ENCODE data around the gene GDPGP1.

The GDPGP1 gene

DNA sequence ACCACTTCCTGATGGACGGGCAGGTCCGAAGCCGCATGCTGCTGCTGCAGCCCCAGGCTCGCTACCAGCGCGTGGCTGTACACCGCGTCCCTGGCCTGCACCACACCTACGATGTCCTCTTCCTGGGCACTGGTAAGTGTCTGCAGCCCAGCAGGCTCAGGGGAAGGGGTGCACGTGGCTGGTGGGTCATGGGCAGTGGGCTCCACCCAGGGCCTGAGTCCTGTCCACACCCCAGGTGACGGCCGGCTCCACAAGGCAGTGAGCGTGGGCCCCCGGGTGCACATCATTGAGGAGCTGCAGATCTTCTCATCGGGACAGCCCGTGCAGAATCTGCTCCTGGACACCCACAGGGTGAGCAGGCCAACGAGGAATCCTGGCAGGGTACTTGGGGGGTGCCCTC, 9.0 kb upstream of the GDPGP1 start:
- DNase-seq (ENCODE audit: insufficient read length, low spot score) (no peak), FAIRE-seq (no peak)

DNA sequence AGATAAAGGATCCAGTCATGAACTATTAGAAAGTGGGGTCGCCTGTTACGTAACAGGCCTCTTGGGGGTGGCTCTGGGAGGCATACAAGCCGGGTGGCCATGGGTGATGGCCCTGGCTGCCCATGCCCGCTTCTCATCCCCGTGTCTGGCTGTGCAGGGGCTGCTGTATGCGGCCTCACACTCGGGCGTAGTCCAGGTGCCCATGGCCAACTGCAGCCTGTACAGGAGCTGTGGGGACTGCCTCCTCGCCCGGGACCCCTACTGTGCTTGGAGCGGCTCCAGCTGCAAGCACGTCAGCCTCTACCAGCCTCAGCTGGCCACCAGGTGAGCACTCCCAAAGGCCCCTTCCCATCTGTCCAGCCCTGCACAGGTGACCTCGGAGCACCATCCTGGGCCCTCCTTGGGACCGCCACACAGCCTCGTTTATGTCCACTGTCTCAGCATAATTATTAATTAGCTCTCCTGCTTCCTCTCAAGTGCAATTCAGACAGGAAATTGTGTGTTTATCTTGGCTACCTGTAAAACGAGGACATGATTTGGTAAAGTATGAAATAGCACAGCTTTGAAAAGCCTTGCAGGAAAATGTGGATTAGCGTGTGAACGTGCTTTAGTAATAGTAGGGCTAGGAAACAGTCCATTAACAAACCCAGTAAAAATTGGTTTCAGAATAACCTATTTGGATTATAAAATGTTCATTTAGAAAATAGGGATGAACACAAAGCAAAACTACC, 8.3 kb upstream of the GDPGP1 start:
- no peak for FAIRE-seq

DNA sequence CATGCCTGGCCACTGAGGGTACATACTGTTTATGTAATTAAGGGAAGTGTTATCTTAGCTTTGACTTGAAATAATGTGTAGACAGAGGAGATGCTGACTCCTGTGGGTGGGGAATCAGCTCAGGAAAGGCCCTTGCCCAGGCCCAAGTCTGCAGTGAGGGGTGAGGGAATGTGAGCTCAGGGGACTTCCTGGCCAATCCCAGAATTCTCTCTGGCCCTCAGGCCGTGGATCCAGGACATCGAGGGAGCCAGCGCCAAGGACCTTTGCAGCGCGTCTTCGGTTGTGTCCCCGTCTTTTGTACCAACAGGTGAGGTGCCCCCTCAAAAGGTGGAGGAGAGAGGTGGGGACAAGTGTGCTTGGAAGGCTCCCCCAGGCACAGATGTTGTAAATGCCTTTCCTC, 6.7 kb upstream of the GDPGP1 start:
- FAIRE-seq, result no peak
- no peak for DNase-seq (ENCODE audit: insufficient read length, low spot score)

More for the DNA sequence above, 8.3 kb upstream of the GDPGP1 start:
- DNase-seq (ENCODE audit: insufficient read length, low spot score), result no peak

DNA sequence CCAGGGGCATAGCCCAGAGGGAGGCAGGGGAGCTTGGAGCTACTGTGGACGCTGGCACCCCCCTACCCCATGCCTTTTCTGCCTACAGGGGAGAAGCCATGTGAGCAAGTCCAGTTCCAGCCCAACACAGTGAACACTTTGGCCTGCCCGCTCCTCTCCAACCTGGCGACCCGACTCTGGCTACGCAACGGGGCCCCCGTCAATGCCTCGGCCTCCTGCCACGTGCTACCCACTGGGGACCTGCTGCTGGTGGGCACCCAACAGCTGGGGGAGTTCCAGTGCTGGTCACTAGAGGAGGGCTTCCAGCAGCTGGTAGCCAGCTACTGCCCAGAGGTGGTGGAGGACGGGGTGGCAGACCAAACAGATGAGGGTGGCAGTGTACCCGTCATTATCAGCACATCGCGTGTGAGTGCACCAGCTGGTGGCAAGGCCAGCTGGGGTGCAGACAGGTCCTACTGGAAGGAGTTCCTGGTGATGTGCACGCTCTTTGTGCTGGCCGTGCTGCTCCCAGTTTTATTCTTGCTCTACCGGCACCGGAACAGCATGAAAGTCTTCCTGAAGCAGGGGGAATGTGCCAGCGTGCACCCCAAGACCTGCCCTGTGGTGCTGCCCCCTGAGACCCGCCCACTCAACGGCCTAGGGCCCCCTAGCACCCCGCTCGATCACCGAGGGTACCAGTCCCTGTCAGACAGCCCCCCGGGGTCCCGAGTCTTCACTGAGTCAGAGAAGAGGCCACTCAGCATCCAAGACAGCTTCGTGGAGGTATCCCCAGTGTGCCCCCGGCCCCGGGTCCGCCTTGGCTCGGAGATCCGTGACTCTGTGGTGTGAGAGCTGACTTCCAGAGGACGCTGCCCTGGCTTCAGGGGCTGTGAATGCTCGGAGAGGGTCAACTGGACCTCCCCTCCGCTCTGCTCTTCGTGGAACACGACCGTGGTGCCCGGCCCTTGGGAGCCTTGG, 5.9 kb upstream of the GDPGP1 start:
- FAIRE-seq (no peak), DNase-seq (ENCODE audit: insufficient read length, low spot score) (no peak)

DNA sequence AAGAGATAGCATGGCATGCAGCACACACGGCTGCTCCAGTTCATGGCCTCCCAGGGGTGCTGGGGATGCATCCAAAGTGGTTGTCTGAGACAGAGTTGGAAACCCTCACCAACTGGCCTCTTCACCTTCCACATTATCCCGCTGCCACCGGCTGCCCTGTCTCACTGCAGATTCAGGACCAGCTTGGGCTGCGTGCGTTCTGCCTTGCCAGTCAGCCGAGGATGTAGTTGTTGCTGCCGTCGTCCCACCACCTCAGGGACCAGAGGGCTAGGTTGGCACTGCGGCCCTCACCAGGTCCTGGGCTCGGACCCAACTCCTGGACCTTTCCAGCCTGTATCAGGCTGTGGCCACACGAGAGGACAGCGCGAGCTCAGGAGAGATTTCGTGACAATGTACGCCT, 5.0 kb upstream of the GDPGP1 start:
- FAIRE-seq (no peak), DNase-seq (ENCODE audit: insufficient read length, low spot score) (no peak)

DNA sequence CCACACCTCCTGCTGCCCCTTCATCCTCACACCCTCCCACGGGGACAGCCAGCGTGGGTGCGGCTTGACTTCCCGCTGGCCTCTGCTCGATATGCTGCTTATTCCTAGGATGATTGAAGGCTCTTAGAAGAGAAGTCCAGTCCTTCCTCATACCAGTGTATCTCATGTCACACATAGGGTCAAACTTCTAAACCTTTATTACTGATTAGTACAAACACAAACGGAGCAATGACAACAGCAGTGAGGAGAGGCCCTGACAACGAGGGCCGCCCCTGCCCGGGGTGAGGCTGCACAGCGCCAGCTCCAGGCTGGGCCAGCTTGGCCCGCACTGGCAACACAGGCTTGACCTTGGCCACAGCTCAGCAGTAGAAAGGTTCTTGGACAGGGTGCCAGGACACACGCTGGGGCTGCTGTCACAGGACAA, 3.9 kb upstream of the GDPGP1 start:
- no peak for FAIRE-seq
- no peak for DNase-seq (ENCODE audit: insufficient read length, low spot score)

DNA sequence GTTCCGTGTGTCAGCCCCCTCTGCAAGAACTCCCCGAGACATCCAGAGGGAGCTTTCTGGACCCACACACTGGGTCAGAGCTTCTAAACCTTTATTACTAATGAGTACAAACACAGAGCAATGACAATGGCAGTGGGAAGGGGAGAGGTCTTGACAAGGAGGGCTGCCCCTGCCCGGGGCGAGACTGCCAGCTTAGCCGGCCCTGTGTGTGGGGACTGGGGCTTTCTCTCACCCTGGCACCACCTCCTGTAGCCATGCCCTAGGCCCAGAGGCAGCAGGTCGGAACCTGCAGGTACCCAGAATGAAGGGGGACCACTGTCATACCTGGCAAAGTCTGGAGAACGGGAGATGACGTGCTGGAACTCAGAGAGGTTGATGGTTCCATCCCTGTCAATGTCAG, 3.4 kb upstream of the GDPGP1 start:
- FAIRE-seq, result no peak

DNA sequence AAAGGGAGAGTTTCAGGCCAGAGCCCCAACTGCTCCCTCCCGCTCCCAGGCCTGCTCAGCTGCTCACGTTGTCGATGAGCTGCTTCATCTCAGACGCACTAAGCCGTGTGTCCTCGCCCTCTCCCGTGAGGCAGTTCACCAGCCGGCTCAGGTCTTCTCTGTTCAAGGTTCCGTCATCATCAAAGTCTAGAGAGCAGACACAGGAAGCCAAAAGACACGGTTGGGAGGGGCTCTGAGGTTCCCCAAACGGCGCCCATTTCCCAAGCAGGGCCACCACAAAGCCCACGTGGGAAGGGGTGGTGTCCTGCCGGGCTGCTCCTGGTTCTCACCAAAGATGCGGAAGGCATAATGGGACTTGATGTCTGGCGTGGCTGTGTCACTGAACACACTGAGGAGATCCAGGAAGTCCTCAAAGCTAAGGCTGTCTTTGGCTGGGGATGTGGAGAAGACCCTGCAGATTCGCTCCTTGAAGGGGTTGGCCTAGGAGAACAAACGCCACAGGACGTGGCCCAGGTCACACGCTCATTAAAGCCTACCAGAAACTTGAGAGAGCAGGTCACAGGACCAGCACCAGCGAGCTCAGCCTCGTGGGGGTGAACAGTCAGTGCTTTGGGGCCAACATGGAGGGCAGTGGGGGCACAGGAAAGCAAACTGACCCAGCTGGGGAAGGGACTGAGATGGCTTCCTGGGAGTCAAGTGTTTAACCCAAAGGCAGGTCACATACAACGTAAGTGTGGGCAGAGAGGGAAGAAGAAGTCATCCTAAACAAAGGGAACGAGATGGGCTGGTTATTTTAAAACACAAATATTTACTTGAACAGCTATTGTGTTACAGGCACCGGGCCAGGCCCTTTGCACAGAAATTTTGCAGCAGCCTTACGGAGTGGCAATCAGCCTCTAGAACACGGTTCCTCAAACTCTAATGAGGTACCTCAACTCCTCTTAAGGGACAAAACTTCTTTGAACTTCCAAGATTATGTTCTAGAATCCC, 2.7 kb upstream of the GDPGP1 start:
- FAIRE-seq, result no peak
- DNase-seq (ENCODE audit: insufficient read length, low spot score), result no peak

More for the DNA sequence above, 3.4 kb upstream of the GDPGP1 start:
- DNase-seq (ENCODE audit: insufficient read length, low spot score), result no peak

DNA sequence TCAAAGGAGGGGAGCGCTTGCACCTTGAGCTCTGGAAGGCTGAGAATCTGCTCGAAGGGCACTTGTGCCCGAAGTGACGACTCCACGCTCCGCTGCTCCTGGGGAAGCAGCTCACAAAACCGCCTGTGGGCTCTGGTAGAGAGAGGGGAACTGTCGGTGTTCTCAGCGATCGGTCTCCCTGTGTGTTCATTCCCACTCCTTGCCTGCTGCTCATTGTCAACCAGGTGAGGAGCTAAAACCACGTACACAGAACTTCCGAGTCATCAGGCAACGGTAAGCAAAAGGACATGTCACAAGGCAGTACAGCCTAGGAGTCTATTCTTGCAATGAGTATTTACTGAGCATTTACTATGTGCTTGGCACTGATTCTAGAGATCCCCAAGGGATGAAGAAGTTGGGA, 1.8 kb upstream of the GDPGP1 start:
- FAIRE-seq (no peak), DNase-seq (ENCODE audit: insufficient read length, low spot score) (no peak)

DNA sequence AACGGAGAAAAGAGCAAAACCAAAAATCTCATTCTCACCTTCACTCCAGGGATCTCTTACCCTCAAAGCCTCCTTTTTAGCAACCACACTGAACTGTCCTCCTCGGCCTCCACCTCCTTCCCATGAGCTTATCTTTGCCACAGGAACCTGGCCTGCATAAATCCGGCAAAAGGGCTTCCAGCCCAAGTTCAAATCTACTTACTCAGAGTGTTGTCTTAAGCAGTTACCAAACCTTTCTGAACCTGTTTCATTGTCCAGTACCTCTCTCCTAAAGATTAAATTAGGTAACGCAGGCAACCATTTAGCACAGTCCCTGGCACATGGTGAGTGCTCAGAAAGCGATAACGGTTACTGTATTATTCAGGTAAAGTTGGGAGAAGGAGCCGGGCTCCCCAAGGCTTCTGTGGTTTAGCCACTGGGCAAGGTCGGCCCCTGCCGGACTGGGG, 1.0 kb upstream of the GDPGP1 start:
- DNase-seq (ENCODE audit: insufficient read length, low spot score) (no peak), FAIRE-seq (no peak)

DNA sequence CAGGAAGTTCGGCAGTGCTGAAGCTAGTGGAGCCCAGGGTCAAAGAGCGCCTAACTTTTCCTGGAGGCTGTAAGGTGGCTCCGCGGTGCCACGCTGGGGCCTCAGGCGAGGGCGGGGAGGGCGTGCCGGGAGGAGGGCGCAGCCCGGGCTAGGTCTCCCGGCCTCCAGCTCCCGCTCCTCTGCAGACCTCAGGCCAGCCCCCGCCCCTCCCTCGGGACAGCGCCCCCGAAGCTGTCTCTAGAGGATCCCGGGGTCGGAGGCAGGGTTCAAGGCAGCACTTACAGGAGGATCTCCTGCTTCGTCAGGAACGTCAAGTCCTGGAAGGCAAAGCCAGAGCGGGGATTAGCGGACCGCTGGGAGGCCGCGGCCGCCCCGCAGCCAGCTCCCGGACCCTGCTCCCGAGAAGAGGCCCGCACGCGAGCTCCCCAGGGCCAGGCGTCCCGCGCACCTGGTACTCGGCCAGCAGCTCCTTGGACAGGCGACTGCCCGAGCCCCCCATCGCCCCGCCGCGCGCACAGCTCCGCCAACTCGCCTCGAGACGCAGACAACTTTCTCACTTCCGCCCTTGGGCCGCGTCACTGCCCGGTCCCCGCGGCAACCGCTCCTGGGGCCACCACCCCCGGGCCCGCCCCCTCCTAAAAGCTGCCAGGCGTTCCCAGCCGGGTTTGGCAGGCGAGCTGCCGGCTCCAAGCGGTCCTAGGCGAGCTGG, 468 bp upstream of the GDPGP1 start, which contains the start of gene CIB1:
Gene CIB1 (minus strand): TSS at position 555 of the 709 bp plus-strand sequence. CDS start 56 bp downstream, at position 499.
- peak; percentile 98 for DNase-seq (ENCODE audit: insufficient read length, low spot score)
- FAIRE-seq, result no peak

DNA sequence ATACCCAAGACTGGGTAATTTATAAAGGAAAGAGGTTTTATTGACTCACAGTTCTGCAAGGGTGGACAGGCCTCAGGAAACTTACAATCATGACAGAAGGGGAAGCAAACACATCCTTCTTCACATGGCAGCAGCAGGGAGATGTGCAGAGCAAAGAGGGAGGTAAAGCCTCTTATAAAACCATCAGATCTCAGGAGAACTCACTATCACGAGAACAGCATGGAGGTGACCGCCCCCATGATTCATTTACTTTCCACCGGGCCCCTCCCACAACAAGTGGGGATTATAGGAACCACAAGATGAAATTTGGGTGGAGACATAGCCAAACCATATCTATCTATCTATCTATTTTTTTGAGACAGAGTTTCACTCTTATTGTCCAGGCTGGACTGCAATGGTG, 5.4 kb downstream of the GDPGP1 start:
- no peak for FAIRE-seq
- no peak for DNase-seq (ENCODE audit: insufficient read length, low spot score)

DNA sequence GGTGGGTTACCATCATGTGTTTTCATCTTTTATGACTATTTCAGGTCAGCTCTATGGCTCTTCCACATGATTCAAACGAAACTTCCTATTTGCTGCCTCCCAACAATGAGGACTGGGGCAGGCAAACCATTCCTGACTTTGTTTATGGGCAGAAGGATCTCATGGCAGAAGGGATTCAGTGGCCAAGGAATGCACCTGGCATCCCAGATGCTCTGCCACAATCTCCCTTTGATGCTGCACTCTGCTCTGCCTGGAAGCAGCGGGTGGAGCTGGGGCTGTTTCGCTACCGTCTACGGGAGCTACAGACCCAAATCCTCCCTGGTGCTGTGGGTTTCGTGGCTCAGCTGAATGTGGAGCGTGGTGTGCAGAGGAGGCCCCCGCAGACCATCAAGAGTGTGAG, 6.8 kb downstream of the GDPGP1 start:
- DNase-seq (ENCODE audit: insufficient read length, low spot score) (no peak), FAIRE-seq (no peak)

DNA sequence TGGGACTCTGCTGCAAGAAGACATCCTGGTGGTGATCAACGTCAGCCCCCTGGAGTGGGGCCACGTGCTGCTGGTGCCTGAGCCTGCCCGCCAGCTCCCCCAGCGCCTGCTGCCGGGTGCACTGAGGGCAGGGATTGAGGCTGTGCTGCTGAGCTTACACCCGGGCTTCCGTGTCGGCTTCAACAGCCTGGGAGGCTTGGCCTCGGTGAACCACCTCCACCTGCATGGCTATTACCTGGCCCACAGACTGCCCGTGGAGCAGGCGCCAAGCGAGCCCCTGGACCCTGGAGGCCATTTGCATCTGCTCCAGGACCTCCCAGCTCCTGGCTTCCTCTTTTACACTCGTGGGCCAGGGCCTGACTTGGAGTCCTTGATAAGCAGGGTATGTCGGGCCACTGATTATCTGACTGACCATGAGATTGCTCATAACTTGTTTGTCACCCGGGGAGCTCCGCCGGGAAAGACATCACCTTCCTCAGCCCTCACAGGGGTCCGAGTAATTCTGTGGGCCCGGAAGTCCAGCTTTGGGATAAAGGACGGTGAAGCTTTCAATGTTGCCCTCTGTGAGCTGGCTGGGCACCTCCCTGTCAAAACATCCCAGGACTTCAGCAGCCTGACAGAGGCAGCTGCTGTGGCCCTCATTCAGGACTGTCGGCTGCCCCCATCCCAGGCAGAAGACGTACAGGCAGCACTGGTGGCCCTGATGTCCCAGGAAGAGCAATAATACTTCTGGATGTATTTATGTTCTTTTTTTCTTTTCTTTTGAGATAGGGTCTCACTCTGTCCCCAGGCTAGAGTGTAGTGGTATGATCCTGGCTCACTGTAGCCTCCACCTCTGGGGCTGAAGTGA, 7.6 kb downstream of the GDPGP1 start:
- no peak for DNase-seq (ENCODE audit: insufficient read length, low spot score)
- FAIRE-seq, result no peak

DNA sequence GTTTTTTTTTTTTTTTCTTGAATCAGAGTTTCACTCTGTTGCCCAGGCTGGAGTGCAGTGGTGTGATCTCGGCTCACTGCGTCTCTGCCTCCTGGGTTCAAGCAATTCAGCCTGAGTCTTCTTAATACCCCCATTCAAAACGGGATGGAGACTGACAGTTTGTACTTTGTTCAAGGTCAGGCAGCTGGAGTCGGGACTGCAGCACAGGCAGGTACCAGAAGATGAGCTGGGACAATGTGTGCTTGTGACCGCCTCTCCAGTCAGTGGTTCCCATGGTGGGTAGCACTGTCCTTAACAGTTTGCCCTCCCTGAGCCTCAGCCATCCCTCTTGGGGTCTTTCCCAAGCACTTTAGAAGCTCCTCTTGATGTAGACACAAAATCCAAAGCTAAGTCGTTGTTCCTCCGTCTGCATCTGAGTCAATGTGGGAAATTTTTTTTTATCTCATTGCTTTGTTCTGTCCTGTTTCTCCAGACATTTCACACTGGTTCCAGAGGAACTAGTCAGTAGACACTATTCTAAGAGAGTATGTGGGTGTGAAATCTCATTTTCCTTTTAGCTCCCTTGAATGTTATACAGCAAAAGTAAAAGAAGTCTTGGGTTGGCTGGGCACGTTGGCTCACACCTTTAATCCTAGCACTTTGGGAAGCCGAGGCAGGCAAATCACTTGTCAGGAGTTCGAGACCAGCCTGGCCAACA, 10.1 kb downstream of the GDPGP1 start:
- no peak for DNase-seq (ENCODE audit: insufficient read length, low spot score)

DNA sequence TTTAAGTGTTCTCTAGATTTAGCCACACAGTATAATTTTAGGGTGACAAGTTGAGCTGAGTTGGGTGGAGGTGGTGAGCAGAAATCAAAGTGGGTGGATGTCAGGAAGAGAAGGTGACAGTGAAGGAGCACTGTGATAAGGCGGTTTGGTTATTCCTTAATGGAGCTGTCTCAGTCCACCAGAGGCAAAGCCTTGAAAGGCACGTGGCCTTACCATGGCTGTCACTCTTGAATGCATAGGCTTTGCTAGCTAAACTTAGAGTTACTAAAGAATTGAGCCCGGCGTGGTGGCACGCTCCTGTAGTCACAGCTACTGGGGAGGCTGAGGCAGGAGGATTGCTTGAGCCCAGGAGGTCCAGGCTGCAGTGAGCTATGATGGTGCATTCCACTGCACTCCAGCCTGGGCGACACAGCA, 14.8 kb downstream of the GDPGP1 start:
- FAIRE-seq, result no peak

More for the DNA sequence above, 10.1 kb downstream of the GDPGP1 start:
- FAIRE-seq, result no peak

DNA sequence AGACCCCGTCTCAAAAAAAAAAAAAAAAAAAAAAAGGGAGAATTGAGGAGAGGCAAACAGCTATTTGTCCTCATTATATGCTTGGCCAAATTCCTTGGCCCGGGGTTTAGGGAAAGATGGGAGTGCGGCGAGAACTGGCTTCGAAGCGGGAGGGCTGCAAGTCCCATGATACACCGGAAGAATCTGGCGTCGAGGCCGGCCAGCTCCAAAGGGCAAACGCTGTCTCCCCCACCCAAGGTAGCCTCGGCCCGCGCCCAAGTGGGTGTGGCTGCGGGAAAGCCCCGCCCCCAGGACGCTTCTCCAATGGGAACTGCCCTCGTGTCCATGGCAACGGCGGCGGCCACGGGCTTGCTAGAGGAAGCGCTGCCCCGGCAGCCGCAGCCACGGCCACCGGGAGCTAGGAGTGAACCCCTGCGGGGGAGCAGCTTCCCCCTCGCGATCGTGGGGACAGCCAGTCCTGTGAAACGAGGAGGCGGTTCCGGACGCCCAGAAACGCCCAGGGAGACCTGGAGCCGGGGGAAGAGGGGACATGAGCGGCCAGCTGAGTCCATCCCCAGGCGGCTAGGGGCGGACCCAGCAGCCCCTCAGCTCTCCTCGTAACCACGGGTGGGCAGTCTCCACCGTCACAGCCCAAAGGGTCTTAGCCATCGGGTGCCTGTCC, 15.3 kb downstream of the GDPGP1 start, which contains the start of gene TTLL13:
Gene TTLL13 (plus strand): TSS at position 354 of the 661 bp plus-strand sequence. CDS start 1,075 bp downstream, outside the sequence.
- no peak for FAIRE-seq

More for the DNA sequence above, 14.8 kb downstream of the GDPGP1 start:
- no peak for DNase-seq (ENCODE audit: insufficient read length, low spot score)

More for the DNA sequence above, 15.3 kb downstream of the GDPGP1 start, which contains the start of gene TTLL13:
- peak; percentile 77 for DNase-seq (ENCODE audit: insufficient read length, low spot score)
